ENCODE data around the gene GMPR2. TPM values are rescaled to one million over a fixed set of nuclear protein-coding genes. Genes with fewer than 3 reads are reported as not detected.

GMPR2 gene
- total and polyA plus RNA-seq, 5 experiments from 2014 or later: 76.4 to 111 (median 79.7) TPM

Other genes with a start within 250 kb of the GMPR2 start
Only the 30 nearest of the 34 such genes appear.
- gene CARMIL3, start 180.9 kb upstream of the GMPR2 start, total RNA-seq: under 1 TPM in 1 of 2 experiments, not detected in 1; 0.16 TPM
- gene CARMIL3, start 180.9 kb upstream of the GMPR2 start, polyA plus RNA-seq: under 1 TPM in 1 of 3 donors, not detected in 2; 0.03 TPM
- gene CPNE6, start 161.4 kb upstream of the GMPR2 start, total RNA-seq: not detected
- gene CPNE6, start 161.4 kb upstream of the GMPR2 start, polyA plus RNA-seq: not detected
- gene PCK2, start 138.6 kb upstream of the GMPR2 start, total RNA-seq: 10 to 100 TPM; 16.5 to 17.4 TPM
- gene PCK2, start 138.6 kb upstream of the GMPR2 start, polyA plus RNA-seq: 10 to 100 TPM in 2 of 3 donors, 1 to 10 TPM in 1; 8.6 to 11.6 (median 11.3) TPM
- gene DCAF11, start 118.2 kb upstream of the GMPR2 start, total RNA-seq: 10 to 100 TPM; 74.1 to 77.1 TPM
- gene DCAF11, start 118.2 kb upstream of the GMPR2 start, polyA plus RNA-seq: 10 to 100 TPM; 68.0 to 83.8 (median 71.9) TPM
- 1 to 10 TPM; 2.7 to 3.4 TPM for gene NRL, start 118.0 kb upstream of the GMPR2 start, total RNA-seq
- 1 to 10 TPM; 3.0 to 3.5 (median 3.1) TPM for gene NRL, start 118.0 kb upstream of the GMPR2 start, polyA plus RNA-seq
- gene FITM1, start 102.3 kb upstream of the GMPR2 start, total RNA-seq: 1 to 10 TPM; 1.9 to 2.2 TPM
- gene FITM1, start 102.3 kb upstream of the GMPR2 start, polyA plus RNA-seq: under 1 TPM; 0.52 to 0.60 (median 0.52) TPM
- gene PSME1, start 96.7 kb upstream of the GMPR2 start, total RNA-seq: 100 to 1,000 TPM; 202 to 203 TPM
- gene PSME1, start 96.7 kb upstream of the GMPR2 start, polyA plus RNA-seq: 100 to 1,000 TPM; 681 to 767 (median 753) TPM
- gene EMC9, start 91.3 kb upstream of the GMPR2 start, total RNA-seq: 10 to 100 TPM; 16.6 to 18.1 TPM
- 1 to 10 TPM; 7.5 to 9.4 (median 8.4) TPM for gene EMC9, start 91.3 kb upstream of the GMPR2 start, polyA plus RNA-seq
- gene PSME2, start 86.3 kb upstream of the GMPR2 start, total RNA-seq: 100 to 1,000 TPM; 129 to 140 TPM
- 100 to 1,000 TPM; 402 to 471 (median 463) TPM for gene PSME2, start 86.3 kb upstream of the GMPR2 start, polyA plus RNA-seq
- gene RNF31, start 85.4 kb upstream of the GMPR2 start, total RNA-seq: 10 to 100 TPM; 85.7 to 91.4 TPM
- gene RNF31, start 85.4 kb upstream of the GMPR2 start, polyA plus RNA-seq: 10 to 100 TPM; 34.1 to 45.3 (median 37.6) TPM
- gene IRF9, start 71.7 kb upstream of the GMPR2 start, total RNA-seq: 100 to 1,000 TPM; 109 to 116 TPM
- gene IRF9, start 71.7 kb upstream of the GMPR2 start, polyA plus RNA-seq: 10 to 100 TPM; 46.6 to 68.6 (median 51.3) TPM
- 10 to 100 TPM; 33.7 to 39.2 TPM for gene REC8, start 60.8 kb upstream of the GMPR2 start, total RNA-seq
- gene REC8, start 60.8 kb upstream of the GMPR2 start, polyA plus RNA-seq: 10 to 100 TPM; 11.1 to 11.6 (median 11.2) TPM
- gene IPO4, start 44.1 kb upstream of the GMPR2 start, total RNA-seq: 10 to 100 TPM; 24.4 to 24.8 TPM
- 10 to 100 TPM; 20.2 to 27.5 (median 21.1) TPM for gene IPO4, start 44.1 kb upstream of the GMPR2 start, polyA plus RNA-seq
- 10 to 100 TPM; 19.4 to 22.1 TPM for gene TM9SF1, start 37.5 kb upstream of the GMPR2 start, total RNA-seq
- gene TM9SF1, start 37.5 kb upstream of the GMPR2 start, polyA plus RNA-seq: 10 to 100 TPM; 23.1 to 29.8 (median 29.1) TPM
- 1 to 10 TPM in 1 of 2 experiments, under 1 TPM in 1; 0.30 to 1.1 TPM for gene TSSK4, start 27.2 kb upstream of the GMPR2 start, total RNA-seq
- under 1 TPM; 0.79 to 0.95 (median 0.87) TPM for gene TSSK4, start 27.2 kb upstream of the GMPR2 start, polyA plus RNA-seq
- 100 to 1,000 TPM in 1 of 2 experiments, 10 to 100 TPM in 1; 99.4 to 107 TPM for gene CHMP4A, start 19.4 kb upstream of the GMPR2 start, total RNA-seq
- 100 to 1,000 TPM; 133 to 144 (median 143) TPM for gene CHMP4A, start 19.4 kb upstream of the GMPR2 start, polyA plus RNA-seq
- gene MDP1, start 16.9 kb upstream of the GMPR2 start, total RNA-seq: 10 to 100 TPM; 13.7 to 15.3 TPM
- 10 to 100 TPM; 33.8 to 39.1 (median 34.5) TPM for gene MDP1, start 16.9 kb upstream of the GMPR2 start, polyA plus RNA-seq
- gene NEDD8, start 562 bp upstream of the GMPR2 start, total RNA-seq: 100 to 1,000 TPM in 1 of 2 experiments, 10 to 100 TPM in 1; 96.8 to 107 TPM
- 100 to 1,000 TPM; 302 to 320 (median 319) TPM for gene NEDD8, start 562 bp upstream of the GMPR2 start, polyA plus RNA-seq
- 100 to 1,000 TPM; 125 to 136 TPM for gene TINF2, start 9.7 kb downstream of the GMPR2 start, total RNA-seq
- 100 to 1,000 TPM; 116 to 154 (median 150) TPM for gene TINF2, start 9.7 kb downstream of the GMPR2 start, polyA plus RNA-seq
- 1 to 10 TPM; 6.5 to 6.9 TPM for gene TGM1, start 30.2 kb downstream of the GMPR2 start, total RNA-seq
- under 1 TPM in 1 of 3 donors, not detected in 2; 0.13 TPM for gene TGM1, start 30.2 kb downstream of the GMPR2 start, polyA plus RNA-seq
- gene RABGGTA, start 38.7 kb downstream of the GMPR2 start, total RNA-seq: 10 to 100 TPM; 43.3 to 46.5 TPM
- gene RABGGTA, start 38.7 kb downstream of the GMPR2 start, polyA plus RNA-seq: 10 to 100 TPM; 12.7 to 22.1 (median 20.4) TPM
- gene DHRS1, start 66.9 kb downstream of the GMPR2 start, total RNA-seq: 10 to 100 TPM; 27.5 to 34.2 TPM
- gene DHRS1, start 66.9 kb downstream of the GMPR2 start, polyA plus RNA-seq: 10 to 100 TPM; 19.6 to 22.4 (median 20.8) TPM
- gene NOP9, start 66.9 kb downstream of the GMPR2 start, total RNA-seq: 10 to 100 TPM; 21.8 to 25.8 TPM
- 1 to 10 TPM; 1.3 to 2.2 (median 1.6) TPM for gene NOP9, start 66.9 kb downstream of the GMPR2 start, polyA plus RNA-seq
- 10 to 100 TPM; 12.2 to 15.5 TPM for gene CIDEB, start 75.0 kb downstream of the GMPR2 start, total RNA-seq
- 10 to 100 TPM in 2 of 3 donors, 1 to 10 TPM in 1; 8.6 to 16.1 (median 13.2) TPM for gene CIDEB, start 75.0 kb downstream of the GMPR2 start, polyA plus RNA-seq
- gene LTB4R2, start 77.2 kb downstream of the GMPR2 start, total RNA-seq: 10 to 100 TPM; 12.5 to 13.0 TPM
- gene LTB4R2, start 77.2 kb downstream of the GMPR2 start, polyA plus RNA-seq: 1 to 10 TPM in 2 of 3 donors, under 1 TPM in 1; 0.93 to 3.5 (median 1.5) TPM
- 10 to 100 TPM in 1 of 2 experiments, 1 to 10 TPM in 1; 9.6 to 10.1 TPM for gene LTB4R, start 78.6 kb downstream of the GMPR2 start, total RNA-seq
- gene LTB4R, start 78.6 kb downstream of the GMPR2 start, polyA plus RNA-seq: 1 to 10 TPM; 3.4 to 5.9 (median 4.5) TPM
- gene ADCY4, start 102.1 kb downstream of the GMPR2 start, total RNA-seq: 1 to 10 TPM; 3.8 to 4.7 TPM
- gene ADCY4, start 102.1 kb downstream of the GMPR2 start, polyA plus RNA-seq: under 1 TPM; 0.08 to 0.28 (median 0.24) TPM
- gene RIPK3, start 107.1 kb downstream of the GMPR2 start, total RNA-seq: 10 to 100 TPM; 32.9 to 35.8 TPM
- gene RIPK3, start 107.1 kb downstream of the GMPR2 start, polyA plus RNA-seq: 10 to 100 TPM in 1 of 3 donors, 1 to 10 TPM in 2; 5.3 to 11.1 (median 5.6) TPM
- not detected for gene NFATC4, start 135.3 kb downstream of the GMPR2 start, total RNA-seq
- gene NFATC4, start 135.3 kb downstream of the GMPR2 start, polyA plus RNA-seq: not detected
- under 1 TPM; 0.29 to 0.36 TPM for gene NYNRIN, start 166.1 kb downstream of the GMPR2 start, total RNA-seq
- gene NYNRIN, start 166.1 kb downstream of the GMPR2 start, polyA plus RNA-seq: under 1 TPM in 1 of 3 donors, not detected in 2; 0.13 TPM